Heart right ventricle (tissue), 16 donors: Measurements from ENCODE around the gene NDUFC1. TPM values are rescaled to one million over a fixed set of nuclear protein-coding genes. Genes with fewer than 3 reads are reported as not detected.

Experiments used
- ATAC-seq, 8 donors: fragments of 200-7000 bp; cut with Tn5 transposase; one replicate each; pipeline ENCODE4 v1.9.1; 2020; ENCODE audit warnings: mild to moderate bottlenecking in 8 of 8, moderate library complexity in 8 of 8, moderate number of reproducible peaks in 1 of 8
- DNase-seq, 2 donors: peaks; one replicate each; pipeline ENCODE4 v3.0.0-alpha.2; 2020
- H3K27ac ChIP-seq, 10 donors: fragments of 200-600 bp; sonication (generic) in 2 of 10; one replicate each; pipeline versions ENCODE4 v1.5.0 to v1.8.0; 2020 to 2022; ENCODE audit warnings: mild to moderate bottlenecking in 3 of 10
- H3K27me3 ChIP-seq, 7 donors: fragments of 200-600 bp; one replicate each; pipeline ENCODE4 v1.8.0; 2021 to 2022; ENCODE audit warnings: mild to moderate bottlenecking in 2 of 7
- H3K36me3 ChIP-seq, 9 donors: fragments of 200-600 bp; sonication (generic) in 1 of 9; one replicate each; pipeline versions ENCODE4 v1.5.0 to v1.8.0; 2020 to 2022; ENCODE audit warnings: mild to moderate bottlenecking in 2 of 9
- H3K4me1 ChIP-seq, 9 donors: fragments of 200-600 bp; sonication (generic) in 1 of 9; one replicate each; pipeline versions ENCODE4 v1.5.0 to v1.8.0; 2020 to 2022; ENCODE audit warnings: mild to moderate bottlenecking in 4 of 9
- H3K4me3 ChIP-seq, 10 donors: fragments of 200-600 bp; sonication (generic) in 2 of 10; one replicate each; pipeline versions ENCODE4 v1.5.0 to v1.8.0; 2020 to 2022; ENCODE audit warnings: mild to moderate bottlenecking in 7 of 10, moderate library complexity in 2 of 10
- H3K9me3 ChIP-seq, 11 donors: fragments of 200-600 bp in 10 of 11; sonication (generic) in 2 of 11; one replicate each; pipeline versions ENCODE4 v1.5.0 to v1.8.0; 2013 to 2022; ENCODE audit warnings: mild to moderate bottlenecking in 2 of 11, control low read depth in 1 of 11, moderate library complexity in 1 of 11
- CTCF ChIP-seq, 9 donors: fragments of 200-600 bp; sonication (generic) in 2 of 9; IDR thresholded peaks; one replicate each; pipeline versions ENCODE4 v1.5.0 to v1.8.0; 2021 to 2022; ENCODE audit warnings: antibody characterized with exemption in 9 of 9, mild to moderate bottlenecking in 5 of 9, moderate library complexity in 1 of 9
- WGBS, 2 donors: extraction: QIAGEN DNeasy Blood & Tissue Kit; methylation state at CpG; one replicate each; pipeline ENCODE4 v1.1.7; 2013; ENCODE audit warnings: inconsistent platforms in 1 of 2; 5-methylcytosine and 5-hydroxymethylcytosine counted together
- intact Hi-C, 10 donors: fragments of 100-400 bp; cut with DNase I; formaldehyde crosslinking; loops; one replicate each; pipeline versions ENCODE4 v1.11.1 to v1.14.2; 2022
- long read RNA-seq, 3 donors: library from polyadenylated mRNA; unstranded; transcript quantifications; one replicate each; pipeline ENCODE4 v2.0.0, GENCODE V29; 2020 to 2021
- polyA plus RNA-seq, 2 donors: library from polyadenylated mRNA; stranded (reverse); fragments of 200-250 nt; gene quantifications; one replicate each; pipeline ENCODE4 v1.2.3, GENCODE V29; 2013
- total RNA-seq, 10 donors: library from RNA; stranded (reverse); fragmentation: NEBNext Ultra II Directional in 3 of 10; extraction: Animal tissue kit (Norgen Biotek cat#: 25700) in 3 of 10; gene quantifications; one replicate each; pipeline versions ENCODE4 v1.2.1 to v1.2.4, GENCODE V29; 2021 to 2023
- donor health status: Arrhythmogenic right ventricular cardiomyopathy.
- donor health status: ischemic (EF 13 %, LVEDD 7.1; RV severe dilation, severe dysfunction).
- donor health status: healthy with polysubstance abuse.
- donor health status: DM: no; HTN: yes; CAD: no.
- donor health status: DM: no; HTN: no; CAD: no.
- donor health status: ischemic (EF 25% LVEDD 6.9; RV normal size, moderate dysfunction).
- donor health status: ischemic (EF 25% LVEDD 5.7; RV mildly dilated, moderate dysfunction).
- donor health status: healthy.
- donor health status: DM: yes; HTN: yes; CAD: no.
- donor health status: Ischemic cardiomyopathy.
- donor health status: ischemic (EF 35%, LVEDD 5.7; RV mildly dilated, moderate dysfunction).
- donor health status: nonischemic (EF 11% LVEDD 7.7; RV severe dilation, severe dysfunction).
- donor health status: DM: yes; HTN: yes; CAD: no.
- donor health status: PGD.
- donor health status: ischemic (EF 29% LVEDD 5.4; RV normal size, mild dysfunction).
- donor health status: nonischemic (EF 23%, LVEDD 6.1; RV moderate dilation, normal function).

NDUFC1 gene
- total RNA-seq (100 to 1,000 TPM; 184 to 248 (median 204) TPM), polyA plus RNA-seq (100 to 1,000 TPM; 213 to 266 TPM)
- long read RNA-seq, donor 1, transcript NDUFC1-209 (5 exons, 1,198 nt), result major isoform, 34 of 236 reads
- long read RNA-seq, donor 1, partial matches to known transcripts, result 186 of 236 reads
- long read RNA-seq, donor 1, other reads (novel, unspliced or antisense), result 10 of 236 reads
- long read RNA-seq, donor 2, transcript NDUFC1-209 (5 exons, 1,198 nt), result major isoform, 40 of 345 reads
- long read RNA-seq, donor 2, transcript NDUFC1-206 (5 exons, 809 nt), result minor isoform, 8 of 345 reads
- long read RNA-seq, donor 2, partial matches to known transcripts, result 274 of 345 reads
- long read RNA-seq, donor 2, other reads (novel, unspliced or antisense), result 19 of 345 reads
- long read RNA-seq, donor 3, transcript NDUFC1-209 (5 exons, 1,198 nt), result major isoform, 56 of 91 reads
- long read RNA-seq, donor 3, partial matches to known transcripts, result 21 of 91 reads
- long read RNA-seq, donor 3, other reads (novel, unspliced or antisense), result 10 of 91 reads

- peak; percentile 43 to 46 for DNase-seq
- Histone ChIP-seq H3K27me3 (no peaks in the 10 kb centered on the region), H3K9me3 (peaks cover 0 to 5% (median 0%) of the 10 kb centered on the region in 11 donors), H3K27ac (peak within 1 kb of the TSS; percentile 44 to 94 (median 90)), H3K4me1 (peaks cover 0 to 62% (median 33%) of the 10 kb centered on the region in 9 donors), H3K4me3 (peak within 1 kb of the TSS; percentile 72 to 99 (median 84)), H3K36me3 (peaks cover 0 to 16% (median 0%) of the 10 kb centered on the region in 9 donors)
- intact Hi-C loops, result loop anchor here in 6 of 10 donors (2.0 to 5.0 kb wide), 4 partner anchors 125 to 220 kb away; partner anchors contain the start of genes ELF2 (in 4 of the 6) and RAB33B (in 1 of the 6)
- TF ChIP-seq CTCF (IDR thresholded peaks at IDR 0.05), result peak in 2 of 9 donors; percentile 16 to 23
- ATAC-seq, result peak; percentile 20 to 66 (median 46)
- 0 to 1% methylated on average over 43 to 46 of the region's 46 CpGs for WGBS, 2 donors
These were observed at the start of gene NDUFC1 for GRCh38 chr4:139301821-139302611. Gene NDUFC1, minus strand, starts transcription at chr4:139302477. Its CDS starts 6,679 bp downstream, at chr4:139295798.

GRCh38 chr4:139337612-139338011, 35.3 kb upstream of the NDUFC1 start:
- Histone ChIP-seq H3K27me3 (no peaks in the 10 kb centered on the region), H3K27ac (no peak overlapping the region), H3K4me1 (no peaks in the 10 kb centered on the region), H3K9me3 (no peaks in the 10 kb centered on the region), H3K4me3 (no peak overlapping the region), H3K36me3 (peaks cover 0 to 67% (median 0%) of the 10 kb centered on the region in 9 donors)
- TF ChIP-seq CTCF (IDR thresholded peaks at IDR 0.05), result no peak
- intact Hi-C loops, result no loop called here
- no peak for ATAC-seq
- DNase-seq, result no peak

- ATAC-seq, result no peak
- intact Hi-C loops, result no loop called here
- H3K36me3 ChIP-seq, result peaks cover 0 to 42% (median 3%) of the 10 kb centered on the region in 9 donors
- no peak for TF ChIP-seq CTCF (IDR thresholded peaks at IDR 0.05)
- no peak for DNase-seq
- H3K27ac ChIP-seq, result no peak overlapping the region
- 92 to 98% methylated on average over 2 of the region's 2 CpGs for WGBS, 2 donors
- H3K27me3 ChIP-seq, result no peaks in the 10 kb centered on the region
- no peak overlapping the region for H3K4me3 ChIP-seq
- peaks cover 0 to 7% (median 0%) of the 10 kb centered on the region in 9 donors for H3K4me1 ChIP-seq
- H3K9me3 ChIP-seq, result peaks cover 0 to 5% (median 0%) of the 10 kb centered on the region in 11 donors
These were observed 30.8 kb upstream of the NDUFC1 start for GRCh38 chr4:139333046-139333445.

- no peak for TF ChIP-seq CTCF (IDR thresholded peaks at IDR 0.05)
- Histone ChIP-seq H3K27me3 (no peaks in the 10 kb centered on the region), H3K36me3 (peaks cover 0 to 39% (median 3%) of the 10 kb centered on the region in 9 donors), H3K4me3 (no peak overlapping the region), H3K9me3 (peaks cover 0 to 5% (median 0%) of the 10 kb centered on the region in 11 donors), H3K4me1 (peaks cover 0 to 7% (median 0%) of the 10 kb centered on the region in 9 donors), H3K27ac (no peak overlapping the region)
- ATAC-seq (no peak), DNase-seq (no peak)
- intact Hi-C loops, result no loop called here
- WGBS, 2 donors, result 95 to 100% methylated on average over 1 of the region's 1 CpG
These were observed 28.9 kb upstream of the NDUFC1 start for GRCh38 chr4:139331185-139331584.
